Vagina (tissue), 2 donors: ENCODE data around the gene TOR4A. TPM values are rescaled to one million over a fixed set of nuclear protein-coding genes. Genes with fewer than 3 reads are reported as not detected.

Experiments used
- DNase-seq, 2 donors: peaks; one replicate each; pipeline ENCODE4 v3.0.0-alpha.2; 2017; ENCODE audit errors: extremely low spot score in 2 of 2
- H3K27ac ChIP-seq: fragments of 200-600 bp; sonication (generic); one replicate; pipeline ENCODE4 v1.5.1; 2019
- H3K27me3 ChIP-seq: fragments of 200-600 bp; sonication (generic); one replicate; pipeline ENCODE4 v1.5.1; 2019
- H3K36me3 ChIP-seq, 2 donors: fragments of 200-600 bp; sonication (generic); one replicate each; pipeline ENCODE4 v1.5.1; 2017 to 2019
- H3K4me1 ChIP-seq: fragments of 200-600 bp; sonication (generic); one replicate; pipeline ENCODE4 v1.5.1; 2019
- H3K4me3 ChIP-seq, 2 donors: fragments of 200-600 bp; sonication (generic); 1 replicate in 1 of 2; 2 replicates in 1 of 2; pipeline ENCODE4 v1.5.1; 2016 to 2019
- H3K9me3 ChIP-seq: fragments of 200-600 bp; sonication (generic); one replicate; pipeline ENCODE4 v1.5.1; 2019
- POLR2A ChIP-seq, 2 donors: fragments of 450-650 bp; IDR thresholded peaks; one replicate each; pipeline ENCODE4 v1.6.1; 2017; ENCODE audit warnings: antibody characterized with exemption in 2 of 2, mild to moderate bottlenecking in 2 of 2, moderate library complexity in 2 of 2
- POLR2AphosphoS5 ChIP-seq, 2 donors: sonication (generic); formaldehyde crosslinking; IDR thresholded peaks; one replicate each; pipeline ENCODE4 v1.9.0; 2017; ENCODE audit warnings: antibody characterized with exemption in 2 of 2, mild to moderate bottlenecking in 2 of 2, low read depth in 1 of 2; ENCODE audit not compliant: insufficient read depth in 1 of 2
- intact Hi-C: fragments of 100-400 bp; cut with DNase I; formaldehyde crosslinking; loops from one replicate; pipeline ENCODE4 v1.15.1; 2023
- total RNA-seq: library from RNA; depleted of rRNA; stranded (reverse); fragments of >200 nt; gene quantifications from one replicate; pipeline ENCODE4 v1.2.3, GENCODE V29; 2016
- TF ChIP-seq, protein P1 (sequence below), 3 experiments: fragments of 450-650 bp in 2 of 3; fragments of 200-600 bp in 1 of 3; sonication (generic) in 1 of 3; IDR thresholded peaks; one replicate each; pipeline ENCODE4 v1.5.1; 2017 to 2019; ENCODE audit warnings: antibody characterized with exemption in 3 of 3, mild to moderate bottlenecking in 2 of 3, moderate library complexity in 2 of 3

The TOR4A gene
- total RNA-seq, 1 donor from 2014 or later = 13.0 TPM

DNA sequence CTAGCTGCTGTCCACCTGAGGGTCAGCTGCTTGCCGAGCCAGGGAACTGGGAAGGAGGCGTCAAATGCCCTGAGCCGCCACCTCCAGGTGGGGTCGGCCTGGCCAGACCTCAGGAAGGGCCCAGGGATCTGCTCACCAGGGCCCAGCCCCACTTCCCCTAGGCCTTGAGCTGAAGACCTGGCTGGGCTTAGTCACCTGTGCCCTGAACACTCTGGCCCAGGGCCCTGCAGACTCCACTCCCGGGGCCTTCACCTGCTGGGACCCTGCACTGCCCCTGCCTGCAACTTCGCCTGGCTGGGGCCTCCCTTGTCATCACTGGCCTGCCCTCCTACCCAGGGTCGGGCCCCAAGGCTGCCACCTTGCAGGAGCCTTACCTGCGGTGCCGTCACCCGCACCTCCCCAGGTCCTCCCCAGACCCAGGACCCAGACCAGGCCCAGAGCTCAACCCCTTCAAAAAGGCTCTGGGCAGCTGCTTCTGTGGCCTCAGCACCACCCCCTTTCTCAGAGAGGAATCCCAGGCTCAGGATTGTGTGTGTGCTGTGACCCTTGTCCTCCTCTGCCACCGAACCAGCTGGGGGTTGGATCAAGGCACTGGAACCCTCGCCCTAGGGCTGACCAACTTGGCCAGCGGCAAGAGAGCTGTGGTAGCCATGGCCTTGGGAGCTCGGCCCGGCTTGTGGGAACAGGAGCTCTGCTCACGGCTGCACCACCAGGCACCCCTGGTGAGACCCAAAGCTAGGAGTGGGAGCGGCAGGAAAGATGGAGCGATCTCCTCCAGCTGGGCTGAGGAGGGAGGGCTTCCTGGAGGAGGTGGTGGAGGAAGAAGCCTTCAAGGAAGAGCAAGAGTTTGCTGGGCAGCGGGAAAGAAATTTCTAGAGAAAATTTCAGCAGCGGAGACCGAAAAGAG, 23.6 kb upstream of the TOR4A start:
- TF ChIP-seq, protein P1, sequence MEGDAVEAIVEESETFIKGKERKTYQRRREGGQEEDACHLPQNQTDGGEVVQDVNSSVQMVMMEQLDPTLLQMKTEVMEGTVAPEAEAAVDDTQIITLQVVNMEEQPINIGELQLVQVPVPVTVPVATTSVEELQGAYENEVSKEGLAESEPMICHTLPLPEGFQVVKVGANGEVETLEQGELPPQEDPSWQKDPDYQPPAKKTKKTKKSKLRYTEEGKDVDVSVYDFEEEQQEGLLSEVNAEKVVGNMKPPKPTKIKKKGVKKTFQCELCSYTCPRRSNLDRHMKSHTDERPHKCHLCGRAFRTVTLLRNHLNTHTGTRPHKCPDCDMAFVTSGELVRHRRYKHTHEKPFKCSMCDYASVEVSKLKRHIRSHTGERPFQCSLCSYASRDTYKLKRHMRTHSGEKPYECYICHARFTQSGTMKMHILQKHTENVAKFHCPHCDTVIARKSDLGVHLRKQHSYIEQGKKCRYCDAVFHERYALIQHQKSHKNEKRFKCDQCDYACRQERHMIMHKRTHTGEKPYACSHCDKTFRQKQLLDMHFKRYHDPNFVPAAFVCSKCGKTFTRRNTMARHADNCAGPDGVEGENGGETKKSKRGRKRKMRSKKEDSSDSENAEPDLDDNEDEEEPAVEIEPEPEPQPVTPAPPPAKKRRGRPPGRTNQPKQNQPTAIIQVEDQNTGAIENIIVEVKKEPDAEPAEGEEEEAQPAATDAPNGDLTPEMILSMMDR (IDR thresholded peaks at IDR 0.05) = no peak
- TF ChIP-seq POLR2AphosphoS5 (IDR thresholded peaks at IDR 0.05; ENCODE audit: insufficient read depth in 1 of 2, low read depth in 1 of 2) (no peak), POLR2A (IDR thresholded peaks at IDR 0.05) (no peak)
- peaks cover 27% of the 10 kb centered on the region for H3K4me1 ChIP-seq
- no peaks in the 10 kb centered on the region for H3K9me3 ChIP-seq
- H3K27me3 ChIP-seq = no peaks in the 10 kb centered on the region
- H3K4me3 ChIP-seq = peak overlapping the region; percentile 78 to 88
- intact Hi-C loops = no loop called here
- H3K27ac ChIP-seq = peak overlapping the region; percentile 25
- peaks cover 0 to 14% of the 10 kb centered on the region in 2 donors for H3K36me3 ChIP-seq
- DNase-seq = no peak

DNA sequence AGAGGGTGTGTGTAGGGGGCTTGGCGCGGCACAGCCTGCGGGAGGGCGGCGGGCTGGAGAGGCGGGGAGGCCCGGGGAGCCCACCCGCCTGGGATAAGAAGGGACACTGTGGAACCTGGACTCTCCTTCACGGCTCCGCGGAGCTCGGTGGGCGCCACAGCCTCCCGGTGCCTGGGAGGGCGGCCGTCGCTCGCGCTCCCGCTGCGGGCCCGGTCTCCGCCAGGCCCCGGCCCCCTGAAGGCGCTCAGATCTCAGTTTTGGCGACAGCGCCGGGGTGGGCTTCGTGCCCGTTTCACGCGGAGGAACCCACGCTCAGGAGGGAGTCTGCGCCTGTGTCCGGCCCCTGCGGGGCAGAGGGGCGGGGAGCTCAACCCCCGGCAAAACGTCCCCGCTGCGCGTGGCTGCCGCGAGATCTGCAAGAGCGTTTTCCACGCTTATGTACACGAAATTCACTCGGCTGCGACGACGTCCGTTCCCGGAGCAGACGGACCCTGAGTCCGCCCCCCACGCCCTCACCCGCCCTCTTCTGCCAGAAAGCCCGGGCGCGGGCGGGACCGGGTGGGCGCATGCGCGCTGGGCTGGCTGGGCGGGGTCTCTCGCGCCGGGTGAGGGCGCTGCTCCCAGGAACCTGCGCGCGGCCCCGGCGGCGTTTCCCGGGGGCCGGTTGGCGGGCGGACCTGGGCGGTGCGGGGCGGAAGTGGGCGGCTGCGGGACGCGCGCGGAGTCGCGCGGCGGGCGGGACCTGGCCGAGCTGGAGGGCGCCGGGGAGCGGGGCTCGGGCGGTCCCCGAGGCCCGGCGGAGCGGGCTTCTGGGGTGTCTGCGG, 22.7 kb upstream of the TOR4A start, which contains the start of gene NELFB:
TSS of gene NELFB (plus strand) at position 704 of the 824 bp plus-strand sequence.
- DNase-seq = no peak
- peaks cover 0 to 19% of the 10 kb centered on the region in 2 donors for H3K36me3 ChIP-seq
- no peaks in the 10 kb centered on the region for H3K27me3 ChIP-seq
- peak within 1 kb of the TSS; percentile 52 for H3K27ac ChIP-seq
- H3K4me1 ChIP-seq = peaks cover 27% of the 10 kb centered on the region
- H3K4me3 ChIP-seq = peak within 1 kb of the TSS; percentile 78 to 88
- intact Hi-C loops = no loop called here
- TF ChIP-seq, protein P1 (IDR thresholded peaks at IDR 0.05) = no peak
- TF ChIP-seq POLR2A (IDR thresholded peaks at IDR 0.05) (peak in 1 of 2 donors; percentile 36), POLR2AphosphoS5 (IDR thresholded peaks at IDR 0.05; ENCODE audit: insufficient read depth in 1 of 2, low read depth in 1 of 2) (peak in 1 of 2 donors; percentile 82)
- H3K9me3 ChIP-seq = no peaks in the 10 kb centered on the region

DNA sequence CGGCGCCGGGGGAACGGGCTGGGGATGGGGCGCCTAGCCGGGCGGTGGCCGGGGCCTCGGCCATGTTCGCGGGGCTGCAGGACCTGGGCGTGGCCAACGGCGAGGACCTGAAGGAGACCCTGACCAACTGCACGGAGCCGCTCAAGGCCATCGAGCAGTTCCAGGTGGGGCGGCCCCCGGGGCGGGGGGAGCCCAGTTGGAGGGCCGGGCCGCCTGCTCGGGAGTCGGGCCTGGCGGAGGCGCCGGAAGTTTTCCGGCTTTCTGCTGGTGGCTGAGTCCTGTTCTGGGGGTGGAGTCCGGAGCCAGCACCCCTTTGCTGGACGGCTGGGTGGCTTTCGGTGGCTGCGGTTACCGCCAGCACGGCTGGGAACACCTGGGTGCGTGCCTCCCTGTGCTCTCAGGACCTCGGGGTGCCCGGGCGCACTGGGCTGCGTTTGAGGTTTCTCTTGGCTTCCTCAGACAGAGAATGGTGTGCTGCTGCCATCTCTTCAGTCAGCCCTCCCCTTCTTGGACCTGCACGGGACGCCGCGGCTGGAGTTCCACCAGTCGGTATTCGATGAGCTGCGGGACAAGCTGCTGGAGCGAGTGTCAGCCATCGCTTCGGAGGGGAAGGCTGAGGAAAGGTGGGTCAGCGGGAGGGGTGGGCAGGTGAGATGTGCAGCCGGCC, 21.9 kb upstream of the TOR4A start:
- H3K27me3 ChIP-seq = no peaks in the 10 kb centered on the region
- H3K4me3 ChIP-seq = peak overlapping the region; percentile 78 to 88
- peaks cover 27% of the 10 kb centered on the region for H3K4me1 ChIP-seq
- DNase-seq = no peak
- peaks cover 0 to 19% of the 10 kb centered on the region in 2 donors for H3K36me3 ChIP-seq
- TF ChIP-seq POLR2AphosphoS5 (IDR thresholded peaks at IDR 0.05; ENCODE audit: insufficient read depth in 1 of 2, low read depth in 1 of 2) (no peak), POLR2A (IDR thresholded peaks at IDR 0.05) (peak in 1 of 2 donors; percentile 0)
- TF ChIP-seq, protein P1 (IDR thresholded peaks at IDR 0.05) = no peak
- no peaks in the 10 kb centered on the region for H3K9me3 ChIP-seq
- peak overlapping the region; percentile 52 for H3K27ac ChIP-seq
- intact Hi-C loops = no loop called here

DNA sequence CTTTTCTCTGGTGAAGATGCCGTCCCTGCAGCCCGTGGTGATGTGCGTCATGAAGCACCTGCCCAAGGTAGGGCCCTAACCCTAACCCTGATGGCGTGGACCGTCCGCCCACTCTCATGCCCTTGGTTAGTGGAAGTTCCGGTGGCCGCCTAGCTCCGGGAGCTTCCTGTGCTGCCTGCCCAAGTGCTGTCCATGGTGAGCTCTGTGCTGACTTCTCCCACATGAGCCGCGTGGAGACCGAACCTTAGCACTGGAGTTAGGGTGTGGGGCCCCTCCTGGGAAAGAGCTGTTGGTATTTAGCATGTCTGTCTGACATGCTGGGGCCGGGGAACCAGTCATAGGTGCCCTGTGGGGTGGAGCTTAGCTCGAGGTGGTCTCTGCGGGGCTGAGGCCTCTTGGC, 21.2 kb upstream of the TOR4A start:
- Histone ChIP-seq H3K4me1 (peaks cover 27% of the 10 kb centered on the region), H3K36me3 (peaks cover 0 to 19% of the 10 kb centered on the region in 2 donors), H3K27me3 (no peaks in the 10 kb centered on the region), H3K9me3 (no peaks in the 10 kb centered on the region), H3K27ac (no peak overlapping the region), H3K4me3 (peak overlapping the region; percentile 78 to 88)
- no peak for DNase-seq
- intact Hi-C loops = no loop called here
- no peak for TF ChIP-seq POLR2AphosphoS5 (IDR thresholded peaks at IDR 0.05; ENCODE audit: insufficient read depth in 1 of 2, low read depth in 1 of 2)

DNA sequence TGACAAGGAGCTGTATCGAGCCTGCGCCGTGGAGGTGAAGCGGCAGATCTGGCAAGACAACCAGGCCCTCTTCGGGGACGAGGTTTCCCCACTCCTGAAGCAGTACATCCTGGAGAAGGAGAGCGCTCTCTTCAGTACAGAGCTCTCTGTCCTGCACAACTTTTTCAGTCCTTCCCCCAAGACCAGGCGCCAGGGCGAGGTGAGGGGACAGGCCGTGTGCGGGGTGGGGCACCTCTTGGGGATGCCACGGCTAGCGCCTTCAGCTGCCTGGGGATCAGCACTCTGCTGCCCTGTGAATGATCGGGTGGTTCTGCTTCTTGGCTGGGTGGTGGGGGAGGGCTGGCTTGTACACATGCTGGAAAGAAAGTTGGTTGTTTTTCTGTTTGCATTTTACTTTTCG, 20.7 kb upstream of the TOR4A start:
- peaks cover 27% of the 10 kb centered on the region for H3K4me1 ChIP-seq
- DNase-seq = no peak
- H3K27me3 ChIP-seq = no peaks in the 10 kb centered on the region
- H3K4me3 ChIP-seq = peak overlapping the region in 1 of 2 donors; percentile 88
- H3K36me3 ChIP-seq = peaks cover 0 to 19% of the 10 kb centered on the region in 2 donors
- no peak overlapping the region for H3K27ac ChIP-seq
- H3K9me3 ChIP-seq = no peaks in the 10 kb centered on the region
- TF ChIP-seq POLR2A (IDR thresholded peaks at IDR 0.05) (no peak), POLR2AphosphoS5 (IDR thresholded peaks at IDR 0.05; ENCODE audit: insufficient read depth in 1 of 2, low read depth in 1 of 2) (no peak)
- TF ChIP-seq, protein P1 (IDR thresholded peaks at IDR 0.05) = no peak
- intact Hi-C loops = no loop called here
